ENCODE measurements around the gene SDK2.

SDK2 gene

DNA sequence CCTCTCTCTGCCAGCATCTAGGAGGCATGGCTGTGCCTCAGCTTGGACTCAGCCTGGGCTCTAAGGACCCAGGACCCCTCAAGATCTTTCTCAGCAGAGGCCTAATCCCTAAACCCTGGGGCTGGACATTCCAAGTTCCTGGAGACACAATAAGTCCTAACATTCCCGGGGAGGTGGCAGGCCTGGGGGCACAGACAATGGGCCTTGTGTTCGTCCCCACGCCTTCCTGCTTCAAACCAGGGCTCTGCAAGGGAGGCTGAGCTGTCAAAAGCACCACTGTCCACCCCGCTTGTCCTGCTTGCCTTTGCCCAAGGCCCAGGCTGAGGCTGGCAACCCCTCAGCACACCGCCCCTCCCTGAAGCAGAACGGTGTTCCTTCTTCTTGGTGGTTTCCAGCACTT is 13.7 kb downstream of the SDK2 start:
- H3K4me3 ChIP-seq (ENCODE audit: low read length), result no peak overlapping the region
- no peaks in the 10 kb centered on the region for H3K9me3 ChIP-seq (ENCODE audit: insufficient read depth, low read depth, low read length)
- no peak overlapping the region for H3K9ac ChIP-seq (ENCODE audit: low read depth, low read length)
- no peaks in the 10 kb centered on the region for H3K36me3 ChIP-seq (ENCODE audit: insufficient read depth, low read depth, low read length)
- peaks cover 5% of the 10 kb centered on the region; the same call in 1 of the 2 replicates for H3K4me1 ChIP-seq (ENCODE audit: insufficient read depth, low read length)
- no peaks in the 10 kb centered on the region for H3K27me3 ChIP-seq (ENCODE audit: insufficient read depth, low read length)
- H3K27ac ChIP-seq (ENCODE audit: low read length), result no peak overlapping the region

- Histone ChIP-seq H3K36me3 (ENCODE audit: insufficient read depth, low read depth, low read length) (no peaks in the 10 kb centered on the region), H3K27ac (ENCODE audit: low read length) (no peak overlapping the region), H3K4me1 (ENCODE audit: insufficient read depth, low read length) (peaks cover 5% of the 10 kb centered on the region; the same call in 1 of the 2 replicates), H3K4me3 (ENCODE audit: low read length) (no peak overlapping the region), H3K27me3 (ENCODE audit: insufficient read depth, low read length) (no peaks in the 10 kb centered on the region), H3K9me3 (ENCODE audit: insufficient read depth, low read depth, low read length) (no peaks in the 10 kb centered on the region), H3K9ac (ENCODE audit: low read depth, low read length) (no peak overlapping the region)
Observed at GRCh38 chr17:73628642-73629552, 15.3 kb downstream of the SDK2 start.

GRCh38 chr17:73625991-73626673 is 18.1 kb downstream of the SDK2 start:
- Histone ChIP-seq H3K36me3 (ENCODE audit: insufficient read depth, low read depth, low read length) (no peaks in the 10 kb centered on the region), H3K27me3 (ENCODE audit: insufficient read depth, low read length) (no peaks in the 10 kb centered on the region), H3K27ac (ENCODE audit: low read length) (no peak overlapping the region), H3K4me3 (ENCODE audit: low read length) (no peak overlapping the region), H3K9me3 (ENCODE audit: insufficient read depth, low read depth, low read length) (no peaks in the 10 kb centered on the region), H3K4me1 (ENCODE audit: insufficient read depth, low read length) (peaks cover 5% of the 10 kb centered on the region; the same call in 1 of the 2 replicates), H3K9ac (ENCODE audit: low read depth, low read length) (no peak overlapping the region)

DNA sequence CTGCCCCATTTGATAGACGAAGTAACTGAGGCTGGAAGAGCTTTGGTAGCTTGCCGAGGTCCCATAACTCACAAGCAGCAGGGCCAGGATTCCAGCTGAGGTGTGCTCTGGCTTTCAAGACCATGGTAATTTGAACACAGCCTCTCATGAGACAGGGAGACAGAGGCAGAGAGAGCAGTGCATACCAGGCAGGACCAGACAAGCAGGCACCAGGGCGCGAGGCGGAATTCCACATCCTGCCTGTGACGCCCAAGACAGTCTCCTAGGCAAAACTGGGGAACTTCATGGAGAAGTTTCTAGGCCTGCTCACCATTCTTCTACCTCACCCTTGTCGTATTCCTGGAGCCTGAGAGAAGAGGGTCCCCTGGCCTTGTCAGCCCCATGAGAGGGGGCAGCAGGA is 19.2 kb downstream of the SDK2 start:
- Histone ChIP-seq H3K27ac (ENCODE audit: low read length) (no peak overlapping the region), H3K9me3 (ENCODE audit: insufficient read depth, low read depth, low read length) (no peaks in the 10 kb centered on the region), H3K27me3 (ENCODE audit: insufficient read depth, low read length) (no peaks in the 10 kb centered on the region), H3K4me3 (ENCODE audit: low read length) (no peak overlapping the region), H3K36me3 (ENCODE audit: insufficient read depth, low read depth, low read length) (no peaks in the 10 kb centered on the region), H3K4me1 (ENCODE audit: insufficient read depth, low read length) (peaks cover 5% of the 10 kb centered on the region; the same call in 1 of the 2 replicates), H3K9ac (ENCODE audit: low read depth, low read length) (no peak overlapping the region)

GRCh38 chr17:73624496-73624988 is 19.7 kb downstream of the SDK2 start:
- Histone ChIP-seq H3K9me3 (ENCODE audit: insufficient read depth, low read depth, low read length) (no peaks in the 10 kb centered on the region; the same call in none of the 2 replicates), H3K4me1 (ENCODE audit: insufficient read depth, low read length) (peaks cover 5% of the 10 kb centered on the region; the same call in 1 of the 2 replicates), H3K9ac (ENCODE audit: low read depth, low read length) (no peak overlapping the region), H3K36me3 (ENCODE audit: insufficient read depth, low read depth, low read length) (no peaks in the 10 kb centered on the region), H3K27me3 (ENCODE audit: insufficient read depth, low read length) (no peaks in the 10 kb centered on the region), H3K27ac (ENCODE audit: low read length) (no peak overlapping the region), H3K4me3 (ENCODE audit: low read length) (no peak overlapping the region)

GRCh38 chr17:73623818-73624217 is 20.4 kb downstream of the SDK2 start:
- no peak overlapping the region for H3K4me3 ChIP-seq (ENCODE audit: low read length)
- no peaks in the 10 kb centered on the region for H3K36me3 ChIP-seq (ENCODE audit: insufficient read depth, low read depth, low read length)
- H3K27me3 ChIP-seq (ENCODE audit: insufficient read depth, low read length), result no peaks in the 10 kb centered on the region
- H3K27ac ChIP-seq (ENCODE audit: low read length), result no peak overlapping the region
- H3K9ac ChIP-seq (ENCODE audit: low read depth, low read length), result no peak overlapping the region
- peaks cover 5% of the 10 kb centered on the region; the same call in 1 of the 2 replicates for H3K4me1 ChIP-seq (ENCODE audit: insufficient read depth, low read length)
- no peaks in the 10 kb centered on the region; the same call in none of the 2 replicates for H3K9me3 ChIP-seq (ENCODE audit: insufficient read depth, low read depth, low read length)

- Histone ChIP-seq H3K9ac (ENCODE audit: low read depth, low read length) (no peak overlapping the region), H3K9me3 (ENCODE audit: insufficient read depth, low read depth, low read length) (no peaks in the 10 kb centered on the region; the same call in none of the 2 replicates), H3K27ac (ENCODE audit: low read length) (no peak overlapping the region), H3K4me3 (ENCODE audit: low read length) (no peak overlapping the region), H3K27me3 (ENCODE audit: insufficient read depth, low read length) (no peaks in the 10 kb centered on the region), H3K36me3 (ENCODE audit: insufficient read depth, low read depth, low read length) (no peaks in the 10 kb centered on the region), H3K4me1 (ENCODE audit: insufficient read depth, low read length) (peaks cover 5% of the 10 kb centered on the region; the same call in 1 of the 2 replicates)
Observed at GRCh38 chr17:73623247-73623646, 21.0 kb downstream of the SDK2 start.

DNA sequence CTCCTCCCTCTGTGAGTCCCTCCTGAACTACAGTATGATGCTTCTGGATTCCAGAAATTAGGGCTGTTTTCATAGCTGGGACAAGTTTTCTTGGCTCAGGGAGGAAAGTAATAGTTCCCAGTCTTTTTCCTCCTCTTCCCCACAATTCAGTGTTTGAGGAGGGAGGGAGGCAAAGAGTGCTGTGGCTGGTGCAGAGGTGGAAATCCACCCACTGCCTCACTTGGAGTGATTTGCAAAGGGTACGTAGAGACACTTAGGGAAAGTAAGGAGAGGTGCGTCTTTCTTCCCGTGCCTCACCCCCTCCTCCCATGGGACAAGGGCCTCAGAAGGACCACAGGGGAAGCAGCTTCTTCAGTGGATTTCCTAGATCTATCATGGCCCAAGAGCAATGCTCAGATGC is 21.9 kb downstream of the SDK2 start:
- Histone ChIP-seq H3K4me1 (ENCODE audit: insufficient read depth, low read length) (peaks cover 7% of the 10 kb centered on the region; the same call in 1 of the 2 replicates), H3K4me3 (ENCODE audit: low read length) (no peak overlapping the region), H3K9me3 (ENCODE audit: insufficient read depth, low read depth, low read length) (no peaks in the 10 kb centered on the region; the same call in none of the 2 replicates), H3K27ac (ENCODE audit: low read length) (no peak overlapping the region), H3K9ac (ENCODE audit: low read depth, low read length) (no peak overlapping the region), H3K27me3 (ENCODE audit: insufficient read depth, low read length) (no peaks in the 10 kb centered on the region), H3K36me3 (ENCODE audit: insufficient read depth, low read depth, low read length) (no peaks in the 10 kb centered on the region)

DNA sequence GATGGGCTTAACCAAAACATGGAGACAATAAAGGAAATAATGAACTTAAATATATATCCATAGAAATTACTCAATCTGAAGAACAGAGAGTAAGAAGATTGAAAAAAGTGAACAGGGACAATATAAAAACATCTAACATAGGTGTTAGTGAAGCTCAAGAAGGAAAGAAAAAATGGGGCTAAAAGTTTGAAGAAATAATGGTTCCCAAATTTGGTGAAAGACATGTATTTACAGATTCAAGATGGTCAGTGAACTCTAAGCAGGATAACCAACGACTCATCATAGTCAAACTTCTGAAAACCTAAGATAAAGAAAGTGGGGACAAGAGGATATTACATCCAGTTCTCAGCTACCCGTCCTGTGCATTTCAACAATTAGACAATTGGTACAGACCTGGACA is 22.6 kb downstream of the SDK2 start:
- H3K27ac ChIP-seq (ENCODE audit: low read length), result no peak overlapping the region
- H3K9me3 ChIP-seq (ENCODE audit: insufficient read depth, low read depth, low read length), result no peaks in the 10 kb centered on the region; the same call in none of the 2 replicates
- peaks cover 12% of the 10 kb centered on the region; the same call in 1 of the 2 replicates for H3K4me1 ChIP-seq (ENCODE audit: insufficient read depth, low read length)
- H3K27me3 ChIP-seq (ENCODE audit: insufficient read depth, low read length), result no peaks in the 10 kb centered on the region
- no peaks in the 10 kb centered on the region for H3K36me3 ChIP-seq (ENCODE audit: insufficient read depth, low read depth, low read length)
- H3K9ac ChIP-seq (ENCODE audit: low read depth, low read length), result no peak overlapping the region
- H3K4me3 ChIP-seq (ENCODE audit: low read length), result no peak overlapping the region

GRCh38 chr17:73620414-73620813 is 23.8 kb downstream of the SDK2 start:
- Histone ChIP-seq H3K27me3 (ENCODE audit: insufficient read depth, low read length) (no peaks in the 10 kb centered on the region), H3K27ac (ENCODE audit: low read length) (no peak overlapping the region), H3K9ac (ENCODE audit: low read depth, low read length) (no peak overlapping the region), H3K36me3 (ENCODE audit: insufficient read depth, low read depth, low read length) (no peaks in the 10 kb centered on the region), H3K9me3 (ENCODE audit: insufficient read depth, low read depth, low read length) (no peaks in the 10 kb centered on the region; the same call in none of the 2 replicates), H3K4me3 (ENCODE audit: low read length) (no peak overlapping the region), H3K4me1 (ENCODE audit: insufficient read depth, low read length) (peaks cover 16% of the 10 kb centered on the region)

GRCh38 chr17:73617501-73617900 is 26.7 kb downstream of the SDK2 start:
- Histone ChIP-seq H3K36me3 (ENCODE audit: insufficient read depth, low read depth, low read length) (no peaks in the 10 kb centered on the region), H3K27ac (ENCODE audit: low read length) (no peak overlapping the region), H3K4me1 (ENCODE audit: insufficient read depth, low read length) (peaks cover 27% of the 10 kb centered on the region), H3K4me3 (ENCODE audit: low read length) (no peak overlapping the region), H3K27me3 (ENCODE audit: insufficient read depth, low read length) (no peaks in the 10 kb centered on the region), H3K9ac (ENCODE audit: low read depth, low read length) (no peak overlapping the region), H3K9me3 (ENCODE audit: insufficient read depth, low read depth, low read length) (no peaks in the 10 kb centered on the region; the same call in none of the 2 replicates)
